Psoas muscle (tissue), 8 donors: ENCODE results near the gene PDE4D. TPM values are rescaled to one million over a fixed set of nuclear protein-coding genes. Genes with fewer than 3 reads are reported as not detected.

Source experiments
- ATAC-seq, 4 donors: fragments of 200-7000 bp; cut with Tn5 transposase; one replicate each; pipeline ENCODE4 v1.9.1; 2020; ENCODE audit warnings: moderate library complexity in 3 of 4, mild to moderate bottlenecking in 2 of 4
- DNase-seq, 2 donors: peaks; one replicate each; pipeline ENCODE4 v3.0.0-alpha.2; 2020
- H3K27ac ChIP-seq: fragments of 200-600 bp; one replicate; pipeline ENCODE4 v1.8.0; 2022
- H3K27me3 ChIP-seq, 3 donors: fragments of 200-600 bp in 1 of 3; one replicate each; pipeline versions ENCODE4 v1.6.1 to v1.8.0; 2013 to 2022; ENCODE audit warnings: low read length in 2 of 3, mild to moderate bottlenecking in 2 of 3, moderate library complexity in 1 of 3; ENCODE audit not compliant: insufficient read depth in 3 of 3
- H3K36me3 ChIP-seq, 2 donors: fragments of 200-600 bp in 1 of 2; one replicate each; pipeline versions ENCODE4 v1.6.1 to v1.8.0; 2013 to 2022; ENCODE audit warnings: low read depth in 1 of 2, mild to moderate bottlenecking in 1 of 2, moderate library complexity in 1 of 2; ENCODE audit not compliant: insufficient read depth in 1 of 2
- H3K4me1 ChIP-seq: fragments of 200-600 bp; one replicate; pipeline ENCODE4 v1.8.0; 2022
- H3K4me3 ChIP-seq: fragments of 200-600 bp; one replicate; pipeline ENCODE4 v1.8.0; 2022; ENCODE audit warnings: mild to moderate bottlenecking
- H3K9me3 ChIP-seq: fragments of 200-600 bp; one replicate; pipeline ENCODE4 v1.8.0; 2022
- CTCF ChIP-seq: fragments of 200-600 bp; IDR thresholded peaks from one replicate; pipeline ENCODE4 v1.8.0; 2022; ENCODE audit warnings: antibody characterized with exemption
- WGBS, 3 donors: extraction: QIAGEN DNeasy Blood & Tissue Kit; methylation state at CpG; one replicate each; pipeline versions ENCODE4 v1.1.6 to v1.1.7; 2013; 5-methylcytosine and 5-hydroxymethylcytosine counted together
- intact Hi-C, 2 donors: fragments of 100-400 bp; cut with DNase I; formaldehyde crosslinking; loops; one replicate each; pipeline versions ENCODE4 v1.11.0 to v1.14.2; 2022
- polyA plus RNA-seq, 3 donors: library from polyadenylated mRNA; stranded (reverse); fragments of 200-250 nt; gene quantifications; one replicate each; pipeline ENCODE4 v1.2.3, GENCODE V29; 2013
- total RNA-seq, 4 donors: library from RNA; stranded (reverse); fragmentation: NEBNext Ultra II Directional in 2 of 4; extraction: Animal tissue kit (Norgen Biotek cat#: 25700) in 2 of 4; gene quantifications; one replicate each; pipeline versions ENCODE4 v1.2.1 to v1.2.4, GENCODE V29; 2021 to 2023
- donor health status: healthy with polysubstance abuse.
- donor health status: DM: no; HTN: no; CAD: no; lungs with moderate emphysema.
- donor health status: Bipolar disorder and iron deficiency.
- donor health status: healthy.
- donor health status: DM: yes; HTN: yes; CAD: no.
- donor health status: DM: no; HTN: no; CAD: no.
- donor health status: DM: no; HTN: no; CAD: no.
- donor health status: DM: yes; HTN: yes; CAD: no.

The PDE4D gene
- total and polyA plus RNA-seq, 7 donors, result 42.6 to 283 (median 88.7) TPM

- no peaks in the 10 kb centered on the region for H3K27me3 ChIP-seq
- peaks cover 27% of the 10 kb centered on the region for H3K4me1 ChIP-seq
- peaks cover 6% of the 10 kb centered on the region for H3K9me3 ChIP-seq
- WGBS, 3 donors, result 65 to 82% (median 74%) methylated on average over 2 of the region's 2 CpGs
- peak overlapping the region; percentile 76 for H3K27ac ChIP-seq
- no peak overlapping the region for H3K4me3 ChIP-seq
- ATAC-seq, result peak; percentile 72 to 80 (median 78)
- peak in 1 of 2 donors; percentile 21 for DNase-seq
- no peaks in the 10 kb centered on the region for H3K36me3 ChIP-seq
- no peak for TF ChIP-seq CTCF
- intact Hi-C loops, result loop anchor here in 1 of 2 donors (5.0 kb wide), 1 partner anchor 34 kb away; no protein-coding TSS in a partner anchor
Measured at GRCh38 chr5:59198365-59198764, 695.2 kb downstream of the PDE4D start.

GRCh38 chr5:59197911-59198310 lies 695.6 kb downstream of the PDE4D start:
- 64 to 88% (median 67%) methylated on average over 4 of the region's 4 CpGs for WGBS, 3 donors
- no peak for ATAC-seq
- peaks cover 30% of the 10 kb centered on the region for H3K4me1 ChIP-seq
- H3K9me3 ChIP-seq, result peaks cover 6% of the 10 kb centered on the region
- no peak overlapping the region for H3K4me3 ChIP-seq
- H3K36me3 ChIP-seq, result no peaks in the 10 kb centered on the region
- TF ChIP-seq CTCF, result no peak
- intact Hi-C loops, result loop anchor here in 1 of 2 donors (5.0 kb wide), 1 partner anchor 34 kb away; no protein-coding TSS in a partner anchor
- no peak for DNase-seq
- H3K27me3 ChIP-seq, result no peaks in the 10 kb centered on the region
- peak overlapping the region; percentile 76 for H3K27ac ChIP-seq

GRCh38 chr5:59193616-59194319 lies 699.8 kb downstream of the PDE4D start:
- WGBS, 3 donors, result 36 to 54% (median 38%) methylated on average over 3 of the region's 3 CpGs
- no peak for TF ChIP-seq CTCF
- intact Hi-C loops, result no loop called here
- Histone ChIP-seq H3K9me3 (peaks cover 6% of the 10 kb centered on the region), H3K27ac (peak overlapping the region; percentile 85), H3K4me3 (peak overlapping the region; percentile 3), H3K36me3 (no peaks in the 10 kb centered on the region), H3K4me1 (peaks cover 62% of the 10 kb centered on the region), H3K27me3 (no peaks in the 10 kb centered on the region)
- DNase-seq (peak; percentile 61 to 82), ATAC-seq (peak; percentile 93 to 97 (median 94))

- DNase-seq (no peak), ATAC-seq (no peak)
- H3K36me3 ChIP-seq, result no peaks in the 10 kb centered on the region
- H3K4me3 ChIP-seq, result no peak overlapping the region
- H3K4me1 ChIP-seq, result peaks cover 78% of the 10 kb centered on the region
- WGBS, 3 donors, result 35 to 58% (median 43%) methylated on average over 1 of the region's 1 CpG
- H3K27me3 ChIP-seq, result no peaks in the 10 kb centered on the region
- H3K27ac ChIP-seq, result peak overlapping the region; percentile 85
- peaks cover 6% of the 10 kb centered on the region for H3K9me3 ChIP-seq
- intact Hi-C loops, result no loop called here
- TF ChIP-seq CTCF, result no peak
Measured at GRCh38 chr5:59190746-59191145, 702.8 kb downstream of the PDE4D start.
